Measurements from ENCODE around the gene AKAP8L. TPM values are rescaled to one million over a fixed set of nuclear protein-coding genes. Genes with fewer than 3 reads are reported as not detected.

The AKAP8L gene, protein sequence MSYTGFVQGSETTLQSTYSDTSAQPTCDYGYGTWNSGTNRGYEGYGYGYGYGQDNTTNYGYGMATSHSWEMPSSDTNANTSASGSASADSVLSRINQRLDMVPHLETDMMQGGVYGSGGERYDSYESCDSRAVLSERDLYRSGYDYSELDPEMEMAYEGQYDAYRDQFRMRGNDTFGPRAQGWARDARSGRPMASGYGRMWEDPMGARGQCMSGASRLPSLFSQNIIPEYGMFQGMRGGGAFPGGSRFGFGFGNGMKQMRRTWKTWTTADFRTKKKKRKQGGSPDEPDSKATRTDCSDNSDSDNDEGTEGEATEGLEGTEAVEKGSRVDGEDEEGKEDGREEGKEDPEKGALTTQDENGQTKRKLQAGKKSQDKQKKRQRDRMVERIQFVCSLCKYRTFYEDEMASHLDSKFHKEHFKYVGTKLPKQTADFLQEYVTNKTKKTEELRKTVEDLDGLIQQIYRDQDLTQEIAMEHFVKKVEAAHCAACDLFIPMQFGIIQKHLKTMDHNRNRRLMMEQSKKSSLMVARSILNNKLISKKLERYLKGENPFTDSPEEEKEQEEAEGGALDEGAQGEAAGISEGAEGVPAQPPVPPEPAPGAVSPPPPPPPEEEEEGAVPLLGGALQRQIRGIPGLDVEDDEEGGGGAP
- 74.7 and 79.8 TPM in 2 replicates for total RNA-seq

DNA sequence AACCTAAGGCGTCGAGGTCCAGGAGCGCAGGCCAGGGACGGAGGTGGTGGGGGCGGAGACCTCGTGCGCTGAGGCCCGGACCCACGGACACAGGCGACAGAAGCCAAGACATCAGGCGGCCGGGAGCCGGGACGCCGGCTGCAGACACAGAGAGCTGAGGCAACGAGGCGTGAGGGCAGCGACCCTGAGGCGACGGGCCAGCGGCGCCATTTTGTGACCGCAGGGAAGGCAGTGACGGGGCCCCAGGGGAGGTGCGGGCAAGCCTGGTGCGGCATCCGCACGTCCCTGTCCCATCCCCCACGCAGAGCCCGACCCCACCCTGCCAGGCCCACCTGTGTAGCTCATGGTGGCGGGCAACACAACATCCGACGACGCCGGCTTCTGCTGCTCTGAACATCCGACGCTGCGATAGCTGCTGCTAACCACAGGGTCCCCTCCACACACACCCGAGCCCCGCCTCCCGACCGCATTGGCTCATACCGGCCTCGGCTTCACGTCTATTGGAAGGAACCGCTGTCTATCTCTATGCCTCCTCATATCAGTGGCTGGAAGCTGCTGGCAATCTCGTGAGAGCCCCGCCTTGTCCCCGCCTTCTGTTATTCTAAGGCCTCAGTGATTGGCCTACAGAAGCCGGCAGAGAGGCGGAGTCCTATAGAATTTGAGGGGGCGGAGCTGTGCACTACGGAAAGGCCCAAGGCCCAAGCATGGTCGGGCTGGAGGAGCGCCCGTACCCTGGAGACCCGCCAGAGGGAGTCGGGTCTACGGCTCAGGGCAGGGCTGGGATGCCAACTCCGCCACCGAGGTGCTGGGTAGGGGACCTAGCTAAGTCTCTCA, at the start of gene AKAP8L:
AKAP8L (minus strand) TSS at position 410 of the 834 bp plus-strand sequence; CDS start at position 345, 65 bp downstream.
- peaks cover 2% of the 10 kb centered on the region for H3K36me3 ChIP-seq (ENCODE audit: control insufficient read depth, insufficient read depth, low read length)
- TF ChIP-seq, protein P1, sequence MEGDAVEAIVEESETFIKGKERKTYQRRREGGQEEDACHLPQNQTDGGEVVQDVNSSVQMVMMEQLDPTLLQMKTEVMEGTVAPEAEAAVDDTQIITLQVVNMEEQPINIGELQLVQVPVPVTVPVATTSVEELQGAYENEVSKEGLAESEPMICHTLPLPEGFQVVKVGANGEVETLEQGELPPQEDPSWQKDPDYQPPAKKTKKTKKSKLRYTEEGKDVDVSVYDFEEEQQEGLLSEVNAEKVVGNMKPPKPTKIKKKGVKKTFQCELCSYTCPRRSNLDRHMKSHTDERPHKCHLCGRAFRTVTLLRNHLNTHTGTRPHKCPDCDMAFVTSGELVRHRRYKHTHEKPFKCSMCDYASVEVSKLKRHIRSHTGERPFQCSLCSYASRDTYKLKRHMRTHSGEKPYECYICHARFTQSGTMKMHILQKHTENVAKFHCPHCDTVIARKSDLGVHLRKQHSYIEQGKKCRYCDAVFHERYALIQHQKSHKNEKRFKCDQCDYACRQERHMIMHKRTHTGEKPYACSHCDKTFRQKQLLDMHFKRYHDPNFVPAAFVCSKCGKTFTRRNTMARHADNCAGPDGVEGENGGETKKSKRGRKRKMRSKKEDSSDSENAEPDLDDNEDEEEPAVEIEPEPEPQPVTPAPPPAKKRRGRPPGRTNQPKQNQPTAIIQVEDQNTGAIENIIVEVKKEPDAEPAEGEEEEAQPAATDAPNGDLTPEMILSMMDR (IDR thresholded peaks at IDR 0.05; ENCODE audit: insufficient read depth, low read length, poor library complexity, severe bottlenecking) = peak; percentile 86
- no peaks in the 10 kb centered on the region for H3K27me3 ChIP-seq (ENCODE audit: control insufficient read depth, insufficient read depth, low read length)
- DNase-seq (ENCODE audit: low read depth) = peak; percentile 99
- H3K4me3 ChIP-seq (ENCODE audit: low read depth, low read length) = peak within 1 kb of the TSS; percentile 100

DNA sequence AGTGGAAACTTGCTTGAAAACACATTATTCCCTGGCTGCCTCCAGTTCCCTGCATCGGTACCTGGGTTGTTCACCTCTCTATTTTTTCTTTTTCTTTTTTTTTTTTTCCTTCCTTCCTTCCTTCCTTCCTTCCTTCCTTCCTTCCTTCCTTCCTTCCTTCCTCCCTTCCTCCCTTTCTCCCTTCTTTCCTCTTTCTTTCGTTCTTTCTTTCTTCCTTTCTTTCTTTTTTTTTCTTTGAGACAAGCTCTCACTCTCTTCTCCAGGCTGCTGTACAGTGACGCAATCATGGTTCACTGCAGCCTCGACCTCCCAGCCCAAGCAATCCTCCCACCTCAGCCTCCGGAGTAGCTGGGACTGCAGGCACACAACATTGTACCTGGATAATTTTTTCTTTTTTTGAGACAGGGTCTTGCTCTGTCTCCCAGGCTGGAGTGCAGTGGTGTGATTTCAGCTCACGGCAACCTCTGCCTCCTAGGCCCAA, 49.0 kb upstream of the AKAP8L start:
- Histone ChIP-seq H3K36me3 (ENCODE audit: control insufficient read depth, insufficient read depth, low read length) (no peaks in the 10 kb centered on the region), H3K4me3 (ENCODE audit: low read depth, low read length) (no peak overlapping the region), H3K27me3 (ENCODE audit: control insufficient read depth, insufficient read depth, low read length) (peaks cover 29% of the 10 kb centered on the region)
- TF ChIP-seq, protein P1 (IDR thresholded peaks at IDR 0.05; ENCODE audit: insufficient read depth, low read length, poor library complexity, severe bottlenecking) = no peak
- DNase-seq (ENCODE audit: low read depth) = no peak

DNA sequence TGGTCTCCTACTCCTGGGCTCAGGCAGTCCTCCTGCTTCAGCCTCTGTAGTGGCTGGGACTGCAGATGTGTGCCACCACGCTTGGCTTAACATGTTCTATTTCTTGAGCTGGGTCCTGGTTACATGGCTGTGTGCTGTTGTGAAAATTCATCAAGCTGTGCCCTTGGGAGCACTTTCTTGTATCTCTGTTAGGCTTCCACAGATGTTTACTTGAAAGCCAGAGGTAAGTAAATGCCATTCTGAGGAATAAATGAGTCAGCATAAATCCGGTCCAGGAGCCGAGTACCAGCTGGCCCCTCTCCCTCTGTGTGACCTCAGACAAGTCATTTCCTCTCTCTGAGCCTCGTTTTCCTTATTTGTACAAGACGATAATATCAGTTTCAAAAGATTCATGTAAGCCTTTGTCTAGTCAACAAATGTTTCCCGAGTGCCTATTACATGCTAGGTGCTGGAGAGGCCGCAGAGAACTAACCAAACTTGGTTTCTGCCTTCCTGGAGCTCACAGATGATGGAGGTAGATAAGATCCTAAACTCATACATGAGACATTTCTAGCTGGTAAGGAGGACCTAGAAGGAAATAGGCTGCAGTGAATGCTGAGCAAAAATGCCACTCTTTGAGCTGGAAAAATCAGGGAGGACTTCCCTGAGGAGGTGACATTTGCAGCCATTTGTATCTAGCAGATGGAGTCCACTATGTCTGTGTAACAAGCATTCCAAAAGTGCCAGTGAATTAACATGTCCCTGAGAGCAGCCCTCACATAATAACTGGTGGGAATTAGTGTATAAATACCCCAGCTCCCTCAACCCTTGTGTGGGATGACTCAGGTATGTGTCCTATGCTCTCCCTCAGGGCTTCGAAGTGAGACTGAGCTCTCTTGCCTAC, 48.3 kb upstream of the AKAP8L start:
- Histone ChIP-seq H3K27me3 (ENCODE audit: control insufficient read depth, insufficient read depth, low read length) (peaks cover 29% of the 10 kb centered on the region), H3K36me3 (ENCODE audit: control insufficient read depth, insufficient read depth, low read length) (no peaks in the 10 kb centered on the region), H3K4me3 (ENCODE audit: low read depth, low read length) (no peak overlapping the region)
- TF ChIP-seq, protein P1 (IDR thresholded peaks at IDR 0.05; ENCODE audit: insufficient read depth, low read length, poor library complexity, severe bottlenecking) = no peak
- no peak for DNase-seq (ENCODE audit: low read depth)

DNA sequence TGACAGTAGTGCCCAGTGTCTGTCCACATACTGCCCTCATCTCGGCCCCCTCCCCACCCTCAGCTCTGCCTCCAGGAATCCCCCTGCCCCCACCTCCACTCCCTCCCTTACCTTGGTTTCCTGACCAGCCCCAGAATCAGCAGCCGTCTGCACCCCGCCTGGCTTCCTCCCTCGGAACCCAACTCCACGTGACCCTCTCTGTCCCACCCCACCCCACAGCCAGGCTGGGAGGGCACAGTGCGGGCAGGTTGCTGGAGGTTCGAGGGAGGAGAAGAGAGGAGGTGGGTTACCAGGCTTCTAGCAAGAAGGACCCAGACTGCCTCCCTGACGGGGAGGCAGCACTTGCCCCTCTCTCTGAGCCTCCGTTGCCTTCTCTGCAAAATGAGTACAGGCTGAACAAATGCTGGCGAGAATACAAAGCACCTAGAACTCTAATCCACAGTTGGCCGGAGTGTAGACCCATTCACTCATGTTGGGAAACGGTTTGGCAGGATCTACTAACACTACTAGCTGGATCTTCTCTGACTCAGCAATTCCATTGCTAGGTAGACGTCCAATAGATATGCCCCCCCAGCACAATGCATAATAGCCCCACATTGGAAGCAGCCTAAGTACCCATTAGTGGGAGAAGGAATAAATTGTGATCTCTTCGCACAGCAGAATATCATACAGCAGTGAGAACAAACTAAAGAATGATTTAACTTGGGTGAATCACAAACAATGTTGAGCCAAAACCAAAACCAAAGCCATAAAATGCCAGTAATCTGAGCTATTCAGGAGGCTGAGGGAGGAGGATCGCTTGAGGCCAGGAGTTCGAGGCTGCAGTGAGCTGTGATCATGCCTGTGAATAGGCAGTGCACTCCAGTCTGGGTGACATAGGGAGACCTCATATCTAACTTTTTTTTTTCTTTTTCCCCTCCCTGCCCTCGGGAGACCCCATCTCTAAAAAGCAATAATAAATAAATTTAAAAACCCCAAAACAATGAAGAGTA, 45.9 kb upstream of the AKAP8L start, which contains the start of gene RASAL3:
RASAL3 (minus strand) TSS at position 151 of the 992 bp plus-strand sequence. CDS start 186 bp downstream, outside the sequence.
- DNase-seq (ENCODE audit: low read depth) = no peak
- Histone ChIP-seq H3K36me3 (ENCODE audit: control insufficient read depth, insufficient read depth, low read length) (no peaks in the 10 kb centered on the region), H3K4me3 (ENCODE audit: low read depth, low read length) (no peak within 1 kb of the TSS), H3K27me3 (ENCODE audit: control insufficient read depth, insufficient read depth, low read length) (peaks cover 37% of the 10 kb centered on the region)
- TF ChIP-seq, protein P1 (IDR thresholded peaks at IDR 0.05; ENCODE audit: insufficient read depth, low read length, poor library complexity, severe bottlenecking) = no peak

Data from kidney epithelial cell (primary cell).